ENCODE results near the gene TMEM258.

The TMEM258 gene

GRCh38 chr11:61760946-61761345 lies 31.5 kb downstream of the TMEM258 start:
- Histone ChIP-seq H3K27ac (ENCODE audit: low read depth in 2 of 2, low read length in 2 of 2) (no peak overlapping the region), H3K9me3 (ENCODE audit: control insufficient read depth in 2 of 2, low read length in 2 of 2) (no peaks in the 10 kb centered on the region), H3K27me3 (ENCODE audit: control insufficient read depth in 2 of 2, insufficient read depth in 2 of 2, low read length in 2 of 2) (no peaks in the 10 kb centered on the region), H3K36me3 (ENCODE audit: control insufficient read depth in 2 of 2, insufficient read depth in 2 of 2, low read length in 2 of 2) (no peaks in the 10 kb centered on the region), H3K9ac (ENCODE audit: low read depth in 1 of 2, low read length in 2 of 2) (no peak overlapping the region), H3K4me3 (ENCODE audit: low read length in 2 of 2) (no peak overlapping the region), H3K4me1 (ENCODE audit: control insufficient read depth in 2 of 2, insufficient read depth in 2 of 2, low read length in 2 of 2) (peaks cover 17 to 20% of the 10 kb centered on the region in 2 donors)

GRCh38 chr11:61757213-61757862 lies 35.1 kb downstream of the TMEM258 start:
- Histone ChIP-seq H3K9me3 (ENCODE audit: control insufficient read depth in 2 of 2, low read length in 2 of 2) (no peaks in the 10 kb centered on the region), H3K36me3 (ENCODE audit: control insufficient read depth in 2 of 2, insufficient read depth in 2 of 2, low read length in 2 of 2) (no peaks in the 10 kb centered on the region), H3K27ac (ENCODE audit: low read depth in 2 of 2, low read length in 2 of 2) (peak overlapping the region; percentile 10 to 80), H3K4me3 (ENCODE audit: low read length in 2 of 2) (peak overlapping the region; percentile 32 to 60), H3K9ac (ENCODE audit: low read depth in 1 of 2, low read length in 2 of 2) (peak overlapping the region; percentile 24 to 26), H3K4me1 (ENCODE audit: control insufficient read depth in 2 of 2, insufficient read depth in 2 of 2, low read length in 2 of 2) (peaks cover 25 to 28% of the 10 kb centered on the region in 2 donors), H3K27me3 (ENCODE audit: control insufficient read depth in 2 of 2, insufficient read depth in 2 of 2, low read length in 2 of 2) (no peaks in the 10 kb centered on the region)

GRCh38 chr11:61756452-61757212 lies 35.8 kb downstream of the TMEM258 start:
- Histone ChIP-seq H3K9me3 (ENCODE audit: control insufficient read depth in 2 of 2, low read length in 2 of 2) (no peaks in the 10 kb centered on the region), H3K27me3 (ENCODE audit: control insufficient read depth in 2 of 2, insufficient read depth in 2 of 2, low read length in 2 of 2) (peaks cover 0 to 5% of the 10 kb centered on the region in 2 donors), H3K36me3 (ENCODE audit: control insufficient read depth in 2 of 2, insufficient read depth in 2 of 2, low read length in 2 of 2) (no peaks in the 10 kb centered on the region), H3K27ac (ENCODE audit: low read depth in 2 of 2, low read length in 2 of 2) (peak overlapping the region; percentile 51 to 80), H3K9ac (ENCODE audit: low read depth in 1 of 2, low read length in 2 of 2) (peak overlapping the region; percentile 41 to 53), H3K4me1 (ENCODE audit: control insufficient read depth in 2 of 2, insufficient read depth in 2 of 2, low read length in 2 of 2) (peaks cover 31 to 32% of the 10 kb centered on the region in 2 donors), H3K4me3 (ENCODE audit: low read length in 2 of 2) (peak overlapping the region; percentile 32 to 60)

- Histone ChIP-seq H3K4me1 (ENCODE audit: control insufficient read depth in 2 of 2, insufficient read depth in 2 of 2, low read length in 2 of 2) (peaks cover 30 to 31% of the 10 kb centered on the region in 2 donors), H3K36me3 (ENCODE audit: control insufficient read depth in 2 of 2, insufficient read depth in 2 of 2, low read length in 2 of 2) (no peaks in the 10 kb centered on the region), H3K9me3 (ENCODE audit: control insufficient read depth in 2 of 2, low read length in 2 of 2) (no peaks in the 10 kb centered on the region), H3K9ac (ENCODE audit: low read depth in 1 of 2, low read length in 2 of 2) (peak overlapping the region in 1 of 2 donors; percentile 53), H3K27me3 (ENCODE audit: control insufficient read depth in 2 of 2, insufficient read depth in 2 of 2, low read length in 2 of 2) (peaks cover 0 to 5% of the 10 kb centered on the region in 2 donors), H3K4me3 (ENCODE audit: low read length in 2 of 2) (no peak overlapping the region), H3K27ac (ENCODE audit: low read depth in 2 of 2, low read length in 2 of 2) (peak overlapping the region; percentile 51 to 80)
Observed at GRCh38 chr11:61756147-61756451, 36.3 kb downstream of the TMEM258 start.

- no peak overlapping the region for H3K4me3 ChIP-seq (ENCODE audit: low read length in 2 of 2)
- H3K9ac ChIP-seq (ENCODE audit: low read depth in 1 of 2, low read length in 2 of 2) = no peak overlapping the region
- H3K27ac ChIP-seq (ENCODE audit: low read depth in 2 of 2, low read length in 2 of 2) = no peak overlapping the region
- H3K27me3 ChIP-seq (ENCODE audit: control insufficient read depth in 2 of 2, insufficient read depth in 2 of 2, low read length in 2 of 2) = peaks cover 0 to 5% of the 10 kb centered on the region in 2 donors
- peaks cover 30 to 31% of the 10 kb centered on the region in 2 donors for H3K4me1 ChIP-seq (ENCODE audit: control insufficient read depth in 2 of 2, insufficient read depth in 2 of 2, low read length in 2 of 2)
- no peaks in the 10 kb centered on the region for H3K36me3 ChIP-seq (ENCODE audit: control insufficient read depth in 2 of 2, insufficient read depth in 2 of 2, low read length in 2 of 2)
- no peaks in the 10 kb centered on the region for H3K9me3 ChIP-seq (ENCODE audit: control insufficient read depth in 2 of 2, low read length in 2 of 2)
Observed at GRCh38 chr11:61754534-61755482, 37.6 kb downstream of the TMEM258 start.

- Histone ChIP-seq H3K9me3 (ENCODE audit: control insufficient read depth in 2 of 2, low read length in 2 of 2) (no peaks in the 10 kb centered on the region), H3K27ac (ENCODE audit: low read depth in 2 of 2, low read length in 2 of 2) (no peak overlapping the region), H3K4me3 (ENCODE audit: low read length in 2 of 2) (peak overlapping the region in 1 of 2 donors; percentile 66), H3K36me3 (ENCODE audit: control insufficient read depth in 2 of 2, insufficient read depth in 2 of 2, low read length in 2 of 2) (no peaks in the 10 kb centered on the region), H3K4me1 (ENCODE audit: control insufficient read depth in 2 of 2, insufficient read depth in 2 of 2, low read length in 2 of 2) (peaks cover 30 to 31% of the 10 kb centered on the region in 2 donors), H3K9ac (ENCODE audit: low read depth in 1 of 2, low read length in 2 of 2) (peak overlapping the region in 1 of 2 donors; percentile 78), H3K27me3 (ENCODE audit: control insufficient read depth in 2 of 2, insufficient read depth in 2 of 2, low read length in 2 of 2) (peaks cover 0 to 5% of the 10 kb centered on the region in 2 donors)
Observed at GRCh38 chr11:61753672-61754071, 38.7 kb downstream of the TMEM258 start.

GRCh38 chr11:61752925-61753521 lies 39.4 kb downstream of the TMEM258 start:
- Histone ChIP-seq H3K4me1 (ENCODE audit: control insufficient read depth in 2 of 2, insufficient read depth in 2 of 2, low read length in 2 of 2) (peaks cover 31 to 32% of the 10 kb centered on the region in 2 donors), H3K9ac (ENCODE audit: low read depth in 1 of 2, low read length in 2 of 2) (peak overlapping the region; percentile 52 to 78), H3K27ac (ENCODE audit: low read depth in 2 of 2, low read length in 2 of 2) (no peak overlapping the region), H3K9me3 (ENCODE audit: control insufficient read depth in 2 of 2, low read length in 2 of 2) (no peaks in the 10 kb centered on the region), H3K36me3 (ENCODE audit: control insufficient read depth in 2 of 2, insufficient read depth in 2 of 2, low read length in 2 of 2) (no peaks in the 10 kb centered on the region), H3K4me3 (ENCODE audit: low read length in 2 of 2) (peak overlapping the region; percentile 63 to 66), H3K27me3 (ENCODE audit: control insufficient read depth in 2 of 2, insufficient read depth in 2 of 2, low read length in 2 of 2) (peaks cover 0 to 5% of the 10 kb centered on the region in 2 donors)

- Histone ChIP-seq H3K27ac (ENCODE audit: low read depth in 2 of 2, low read length in 2 of 2) (no peak within 1 kb of the TSS), H3K36me3 (ENCODE audit: control insufficient read depth in 2 of 2, insufficient read depth in 2 of 2, low read length in 2 of 2) (no peaks in the 10 kb centered on the region), H3K27me3 (ENCODE audit: control insufficient read depth in 2 of 2, insufficient read depth in 2 of 2, low read length in 2 of 2) (peaks cover 0 to 5% of the 10 kb centered on the region in 2 donors), H3K9ac (ENCODE audit: low read depth in 1 of 2, low read length in 2 of 2) (peak within 1 kb of the TSS; percentile 52 to 78), H3K4me1 (ENCODE audit: control insufficient read depth in 2 of 2, insufficient read depth in 2 of 2, low read length in 2 of 2) (peaks cover 32 to 33% of the 10 kb centered on the region in 2 donors), H3K9me3 (ENCODE audit: control insufficient read depth in 2 of 2, low read length in 2 of 2) (no peaks in the 10 kb centered on the region), H3K4me3 (ENCODE audit: low read length in 2 of 2) (peak within 1 kb of the TSS; percentile 63 to 66)
Observed at GRCh38 chr11:61752117-61752924, 40.1 kb downstream of the TMEM258 start, which contains the start of gene MYRF. MYRF (plus strand) TSS chr11:61752636; CDS start chr11:61752745, 109 bp downstream.

GRCh38 chr11:61751384-61751783 lies 41.0 kb downstream of the TMEM258 start:
- Histone ChIP-seq H3K4me1 (ENCODE audit: control insufficient read depth in 2 of 2, insufficient read depth in 2 of 2, low read length in 2 of 2) (peaks cover 25% of the 10 kb centered on the region in 2 donors), H3K27ac (ENCODE audit: low read depth in 2 of 2, low read length in 2 of 2) (no peak overlapping the region), H3K4me3 (ENCODE audit: low read length in 2 of 2) (no peak overlapping the region), H3K9ac (ENCODE audit: low read depth in 1 of 2, low read length in 2 of 2) (no peak overlapping the region), H3K36me3 (ENCODE audit: control insufficient read depth in 2 of 2, insufficient read depth in 2 of 2, low read length in 2 of 2) (no peaks in the 10 kb centered on the region), H3K27me3 (ENCODE audit: control insufficient read depth in 2 of 2, insufficient read depth in 2 of 2, low read length in 2 of 2) (peaks cover 0 to 5% of the 10 kb centered on the region in 2 donors), H3K9me3 (ENCODE audit: control insufficient read depth in 2 of 2, low read length in 2 of 2) (no peaks in the 10 kb centered on the region)
